NT2/D1 (cell line): Measurements from ENCODE around the gene PRKAG2.

ENCODE experiments used
- DNase-seq: peaks from one replicate; pipeline ENCODE4 v3.0.0-alpha.2; 2011; ENCODE audit warnings: low read depth, low spot score
- H3K27me3 ChIP-seq: 2 replicates; pipeline ENCODE4 v1.6.0; 2011; ENCODE audit warnings: mild to moderate bottlenecking; ENCODE audit not compliant: insufficient read length, insufficient read depth
- H3K36me3 ChIP-seq: 2 replicates; pipeline ENCODE4 v1.6.1; 2011; ENCODE audit warnings: mild to moderate bottlenecking, low read length, mixed read lengths; ENCODE audit not compliant: insufficient read depth, insufficient read length
- H3K4me1 ChIP-seq: 2 replicates; pipeline ENCODE4 v1.5.1; 2011; ENCODE audit not compliant: insufficient read depth, insufficient read length
- H3K4me3 ChIP-seq: 2 replicates; pipeline ENCODE4 v1.5.1; 2011; ENCODE audit warnings: low read depth; ENCODE audit not compliant: insufficient read length
- H3K9ac ChIP-seq: 2 replicates; pipeline ENCODE4 v1.6.0; 2011; ENCODE audit warnings: low read depth; ENCODE audit not compliant: insufficient read length
- H3K9me3 ChIP-seq: 2 replicates; pipeline ENCODE4 v1.5.1; 2011; ENCODE audit warnings: mild to moderate bottlenecking, low read length; ENCODE audit not compliant: insufficient read depth
- SUZ12 ChIP-seq: IDR thresholded peaks from 2 replicates; pipeline ENCODE4 v1.6.1; 2011; ENCODE audit not compliant: insufficient read length, insufficient read depth; ENCODE audit errors: extremely low read depth
- YY1 ChIP-seq: IDR thresholded peaks from 2 replicates; pipeline ENCODE4 v1.6.1; 2011; ENCODE audit not compliant: insufficient read length, insufficient read depth
- ZNF274 ChIP-seq: IDR thresholded peaks from 2 replicates; pipeline ENCODE4 v1.6.1; 2011; ENCODE audit warnings: mild to moderate bottlenecking, low read depth, low read length

The PRKAG2 gene

DNA sequence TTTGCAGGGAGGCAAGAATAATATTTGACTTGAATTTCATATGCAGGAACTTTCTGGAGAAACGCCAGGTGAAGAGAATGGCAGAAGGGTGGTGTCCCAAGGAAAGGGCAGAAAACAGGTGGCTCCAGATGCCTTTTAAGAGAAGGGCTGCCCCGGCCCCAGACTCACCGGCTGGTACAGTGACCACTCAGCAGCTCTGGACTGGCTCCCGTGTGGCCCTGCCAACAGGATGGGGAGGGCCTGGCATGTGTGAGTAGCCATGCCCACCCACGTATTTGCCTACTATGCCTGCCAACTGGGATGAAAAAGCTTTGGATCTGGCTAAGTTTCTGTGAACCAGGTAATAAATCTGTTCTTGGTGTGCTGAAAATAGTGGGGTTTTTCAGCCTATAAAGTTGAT, 159.5 kb downstream of the PRKAG2 start:
- Histone ChIP-seq H3K27me3 (no peaks in the 10 kb centered on the region), H3K9me3 (no peaks in the 10 kb centered on the region), H3K36me3 (no peaks in the 10 kb centered on the region), H3K9ac (no peak overlapping the region), H3K4me1 (peaks cover 2% of the 10 kb centered on the region), H3K4me3 (no peak overlapping the region)
- TF ChIP-seq YY1, result no peak
- no peak for TF ChIP-seq ZNF274
- no peak for TF ChIP-seq SUZ12
- no peak for DNase-seq

GRCh38 chr7:151716323-151716722, 160.6 kb downstream of the PRKAG2 start:
- DNase-seq, result no peak
- Histone ChIP-seq H3K4me3 (no peak overlapping the region), H3K9ac (no peak overlapping the region), H3K36me3 (no peaks in the 10 kb centered on the region), H3K9me3 (no peaks in the 10 kb centered on the region), H3K4me1 (peaks cover under 1% of the 10 kb centered on the region), H3K27me3 (no peaks in the 10 kb centered on the region)
- no peak for TF ChIP-seq ZNF274
- TF ChIP-seq YY1, result no peak
- no peak for TF ChIP-seq SUZ12

DNA sequence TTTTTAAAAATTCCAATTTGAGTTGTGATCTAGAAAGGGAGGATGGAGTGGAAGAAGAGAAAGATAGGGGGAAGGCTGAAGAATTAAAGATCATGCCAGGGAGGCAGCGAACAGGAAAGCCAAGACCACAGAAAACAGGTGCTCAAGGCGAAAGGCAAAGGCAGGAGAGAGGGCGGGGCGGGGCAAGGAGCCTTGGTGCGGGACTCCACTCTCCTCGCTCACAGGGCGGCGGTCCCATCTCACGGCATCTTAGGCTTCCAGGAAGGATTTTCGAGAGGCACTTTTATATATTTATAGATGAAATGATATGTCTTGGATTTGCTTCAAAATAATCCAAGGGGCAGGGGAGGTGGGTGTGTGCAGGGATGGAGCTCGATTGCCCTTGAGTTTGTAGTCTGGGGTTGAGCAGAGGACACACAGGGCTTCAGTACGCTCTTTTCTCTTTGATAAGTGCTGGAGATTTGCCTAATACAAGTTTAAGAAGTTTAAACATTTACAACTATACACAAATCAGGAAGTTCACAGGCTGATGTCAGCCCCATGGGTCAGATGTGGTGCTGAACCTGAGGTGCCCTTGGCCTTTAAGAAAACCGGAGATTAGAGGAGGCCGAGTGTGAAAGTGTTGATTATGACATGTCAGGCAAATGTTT, 161.1 kb downstream of the PRKAG2 start:
- no peak for TF ChIP-seq ZNF274
- TF ChIP-seq YY1, result no peak
- TF ChIP-seq SUZ12, result no peak

DNA sequence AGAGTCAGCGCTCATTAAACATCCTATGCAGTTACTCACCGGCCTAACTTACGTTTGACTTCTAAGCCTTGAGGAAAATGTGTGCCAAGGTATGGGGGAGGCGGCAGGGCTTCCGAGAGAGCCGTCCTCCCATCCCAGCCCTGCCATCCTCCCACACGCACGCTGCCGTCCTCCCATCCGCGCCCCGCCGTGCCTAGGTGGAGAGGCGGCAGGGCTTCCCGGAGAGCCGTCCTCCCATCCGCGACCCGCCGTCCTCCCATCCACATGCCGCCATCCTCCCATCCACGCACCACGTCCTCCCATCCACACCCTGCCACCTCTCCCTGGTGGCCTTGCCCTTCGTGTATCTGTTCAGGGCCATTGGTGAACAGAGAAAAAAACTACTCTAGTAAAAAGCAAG, 162.7 kb downstream of the PRKAG2 start:
- H3K9ac ChIP-seq, result no peak overlapping the region
- no peaks in the 10 kb centered on the region for H3K4me1 ChIP-seq
- no peaks in the 10 kb centered on the region for H3K36me3 ChIP-seq
- no peaks in the 10 kb centered on the region for H3K27me3 ChIP-seq
- TF ChIP-seq ZNF274 (no peak), YY1 (no peak), SUZ12 (no peak)
- no peaks in the 10 kb centered on the region for H3K9me3 ChIP-seq
- H3K4me3 ChIP-seq, result no peak overlapping the region
- no peak for DNase-seq

More for the DNA sequence above, 161.1 kb downstream of the PRKAG2 start:
- Histone ChIP-seq H3K4me3 (no peak overlapping the region), H3K36me3 (no peaks in the 10 kb centered on the region), H3K9ac (no peak overlapping the region), H3K27me3 (no peaks in the 10 kb centered on the region), H3K4me1 (no peaks in the 10 kb centered on the region), H3K9me3 (no peaks in the 10 kb centered on the region)
- DNase-seq, result no peak

DNA sequence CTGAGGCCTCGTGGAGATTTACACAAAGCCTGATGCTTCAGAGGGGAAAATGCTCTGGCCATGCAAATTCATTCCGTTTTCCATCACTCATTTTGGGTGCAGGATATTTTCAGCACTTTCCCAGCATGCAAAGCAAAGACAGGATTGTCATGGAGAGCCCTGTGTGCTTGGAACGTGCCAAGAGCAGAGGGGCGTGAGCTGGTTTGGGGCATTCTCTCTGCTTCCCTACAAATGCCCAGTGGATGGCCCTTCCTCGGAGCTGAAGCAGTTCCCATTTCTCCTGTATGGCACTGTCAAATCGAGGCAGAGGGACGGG, 164.1 kb downstream of the PRKAG2 start:
- Histone ChIP-seq H3K36me3 (no peaks in the 10 kb centered on the region), H3K4me1 (no peaks in the 10 kb centered on the region), H3K27me3 (no peaks in the 10 kb centered on the region), H3K4me3 (no peak overlapping the region), H3K9me3 (no peaks in the 10 kb centered on the region), H3K9ac (no peak overlapping the region)
- no peak for DNase-seq
- TF ChIP-seq YY1 (no peak), ZNF274 (no peak), SUZ12 (no peak)

DNA sequence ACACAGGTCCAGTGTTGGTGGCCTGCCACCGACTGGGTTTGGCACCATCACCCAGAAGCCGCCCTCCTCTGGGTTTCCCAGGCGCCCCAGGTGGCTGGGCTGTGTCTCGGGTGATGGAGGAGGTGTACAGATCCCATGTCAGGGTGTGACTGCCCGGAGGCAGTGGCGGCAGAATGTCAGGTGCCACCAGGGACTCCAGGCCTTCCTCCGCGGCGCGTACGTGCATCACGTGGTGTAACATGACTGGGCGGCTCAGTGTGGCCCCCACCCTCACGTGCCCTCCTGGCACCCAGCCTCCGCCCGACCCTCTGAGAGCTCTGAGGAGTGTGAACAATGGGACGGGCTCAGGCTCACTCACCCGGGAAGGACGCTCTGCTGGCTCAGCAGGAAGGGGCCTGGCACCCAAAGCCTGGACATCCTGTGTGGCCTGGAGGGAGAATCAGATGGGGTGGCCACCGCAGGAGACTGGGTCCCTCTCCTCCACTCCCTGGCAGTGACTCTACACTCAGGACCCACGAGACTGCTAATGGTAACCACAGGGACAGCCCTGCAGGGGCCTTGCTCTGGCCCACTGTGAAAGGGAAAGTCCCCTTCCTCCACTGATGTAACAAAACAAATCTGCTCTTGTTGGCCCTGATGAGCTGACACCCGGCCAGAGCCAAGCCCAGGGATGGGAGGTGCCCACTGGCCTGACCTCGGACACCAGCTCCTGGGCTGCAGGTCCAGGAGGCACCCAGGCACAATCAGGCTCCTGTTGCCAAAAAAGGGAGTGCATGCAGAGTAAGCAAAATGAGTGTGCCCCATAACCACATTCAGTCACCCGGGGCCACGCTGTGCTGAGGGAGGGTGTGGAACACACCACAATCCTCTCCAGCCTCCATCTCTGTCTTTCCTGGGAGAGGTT, 164.8 kb downstream of the PRKAG2 start:
- no peaks in the 10 kb centered on the region for H3K36me3 ChIP-seq
- H3K4me3 ChIP-seq, result no peak overlapping the region
- H3K4me1 ChIP-seq, result no peaks in the 10 kb centered on the region
- no peaks in the 10 kb centered on the region for H3K27me3 ChIP-seq
- no peak for TF ChIP-seq YY1
- no peak for TF ChIP-seq ZNF274
- TF ChIP-seq SUZ12, result no peak
- H3K9ac ChIP-seq, result peak overlapping the region; percentile 17
- no peak for DNase-seq
- H3K9me3 ChIP-seq, result no peaks in the 10 kb centered on the region

DNA sequence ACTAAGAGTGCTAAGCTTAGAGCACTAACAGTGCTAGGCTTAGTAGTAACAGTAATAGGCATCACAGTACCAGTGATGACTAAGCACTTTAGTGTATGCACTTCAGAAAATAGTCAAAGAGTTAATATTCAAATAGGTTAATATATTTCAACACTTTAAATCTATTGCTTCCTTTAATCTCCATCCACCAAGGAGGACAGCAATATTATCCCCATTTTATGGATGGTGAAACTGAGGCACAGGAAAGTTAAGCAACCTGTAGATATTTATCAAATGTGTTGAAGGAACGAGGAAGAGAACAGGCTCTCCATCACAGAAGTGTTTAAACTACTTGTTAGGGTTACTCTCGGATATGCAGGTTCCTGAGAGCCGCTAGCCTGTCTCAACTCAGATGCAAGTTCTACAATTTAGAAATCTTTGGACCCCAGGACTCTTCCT, 165.5 kb downstream of the PRKAG2 start:
- no peak for TF ChIP-seq ZNF274
- Histone ChIP-seq H3K9me3 (no peaks in the 10 kb centered on the region), H3K4me1 (no peaks in the 10 kb centered on the region), H3K27me3 (no peaks in the 10 kb centered on the region), H3K4me3 (no peak overlapping the region), H3K36me3 (no peaks in the 10 kb centered on the region), H3K9ac (no peak overlapping the region)
- no peak for DNase-seq
